ENCODE results near the gene SLC25A12.

- TF ChIP-seq EZH2 (IDR thresholded peaks at IDR 0.05; ENCODE audit: borderline replicate concordance, low read length), result no peak
- TF ChIP-seq, protein P1, sequence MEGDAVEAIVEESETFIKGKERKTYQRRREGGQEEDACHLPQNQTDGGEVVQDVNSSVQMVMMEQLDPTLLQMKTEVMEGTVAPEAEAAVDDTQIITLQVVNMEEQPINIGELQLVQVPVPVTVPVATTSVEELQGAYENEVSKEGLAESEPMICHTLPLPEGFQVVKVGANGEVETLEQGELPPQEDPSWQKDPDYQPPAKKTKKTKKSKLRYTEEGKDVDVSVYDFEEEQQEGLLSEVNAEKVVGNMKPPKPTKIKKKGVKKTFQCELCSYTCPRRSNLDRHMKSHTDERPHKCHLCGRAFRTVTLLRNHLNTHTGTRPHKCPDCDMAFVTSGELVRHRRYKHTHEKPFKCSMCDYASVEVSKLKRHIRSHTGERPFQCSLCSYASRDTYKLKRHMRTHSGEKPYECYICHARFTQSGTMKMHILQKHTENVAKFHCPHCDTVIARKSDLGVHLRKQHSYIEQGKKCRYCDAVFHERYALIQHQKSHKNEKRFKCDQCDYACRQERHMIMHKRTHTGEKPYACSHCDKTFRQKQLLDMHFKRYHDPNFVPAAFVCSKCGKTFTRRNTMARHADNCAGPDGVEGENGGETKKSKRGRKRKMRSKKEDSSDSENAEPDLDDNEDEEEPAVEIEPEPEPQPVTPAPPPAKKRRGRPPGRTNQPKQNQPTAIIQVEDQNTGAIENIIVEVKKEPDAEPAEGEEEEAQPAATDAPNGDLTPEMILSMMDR (conservative IDR thresholded peaks at IDR 0.05 in 1 of 2, IDR thresholded peaks at IDR 0.05 in 1 of 2; ENCODE audit: extremely low read depth in 1 of 2, insufficient read depth in 1 of 2, low read depth in 1 of 2, low read length in 2 of 2), result no peak
Measured at GRCh38 chr2:171813126-171813525, 80.9 kb downstream of the SLC25A12 start.

All from mammary epithelial cell (primary cell).